Ishikawa (cell line): ENCODE results near the gene GPR161.

Experiments used
- CEBPB ChIP-seq: IDR thresholded peaks from 2 replicates; pipeline ENCODE4 v1.6.1; 2012
- CREB1 ChIP-seq: IDR thresholded peaks from 2 replicates; pipeline ENCODE4 v1.6.1; 2012; ENCODE audit warnings: low read depth
- EGR1 ChIP-seq: IDR thresholded peaks from 2 replicates; pipeline ENCODE4 v1.6.1; 2012
- EP300 ChIP-seq: IDR thresholded peaks from 2 replicates; pipeline ENCODE4 v1.6.1; 2012; ENCODE audit warnings: borderline replicate concordance
- FOXM1 ChIP-seq: IDR thresholded peaks from 2 replicates; pipeline ENCODE4 v1.6.1; 2012; ENCODE audit warnings: low read depth, borderline replicate concordance
- NFIC ChIP-seq: IDR thresholded peaks from 2 replicates; pipeline ENCODE4 v1.6.1; 2012
- RAD21 ChIP-seq: IDR thresholded peaks from 2 replicates; pipeline ENCODE4 v1.6.1; 2012; ENCODE audit warnings: low read depth
- TAF1 ChIP-seq: IDR thresholded peaks from 2 replicates; pipeline ENCODE4 v1.6.1; 2012; ENCODE audit warnings: low read depth, mild to moderate bottlenecking
- TCF12 ChIP-seq: IDR thresholded peaks from 2 replicates; pipeline ENCODE4 v1.6.1; 2012; ENCODE audit warnings: low read depth
- TEAD4 ChIP-seq: IDR thresholded peaks from 2 replicates; pipeline ENCODE4 v1.6.1; 2012
- YY1 ChIP-seq: IDR thresholded peaks from 2 replicates; pipeline ENCODE4 v1.6.1; 2012; ENCODE audit warnings: low read depth
- ZBTB7A ChIP-seq: IDR thresholded peaks from 2 replicates; pipeline ENCODE4 v1.6.1; 2012; ENCODE audit warnings: low read depth
- TF ChIP-seq, protein P1 (sequence below): IDR thresholded peaks from 2 replicates; pipeline ENCODE4 v1.6.1; 2012; ENCODE audit warnings: low read depth, mild to moderate bottlenecking
- TF ChIP-seq, protein P2 (sequence below): IDR thresholded peaks from 2 replicates; pipeline ENCODE4 v1.6.1; 2012
- TF ChIP-seq, protein P3 (sequence below): IDR thresholded peaks from 2 replicates; pipeline ENCODE4 v1.6.1; 2012

GPR161 gene

GRCh38 chr1:168172250-168172915 is 35.7 kb upstream of the GPR161 start:
- TF ChIP-seq FOXM1 (no peak), TCF12 (no peak), YY1 (no peak), EGR1 (no peak), ZBTB7A (no peak), CEBPB (no peak), NFIC (no peak), TAF1 (no peak), TEAD4 (no peak), CREB1 (no peak), RAD21 (no peak), EP300 (no peak)
- TF ChIP-seq, protein P1, sequence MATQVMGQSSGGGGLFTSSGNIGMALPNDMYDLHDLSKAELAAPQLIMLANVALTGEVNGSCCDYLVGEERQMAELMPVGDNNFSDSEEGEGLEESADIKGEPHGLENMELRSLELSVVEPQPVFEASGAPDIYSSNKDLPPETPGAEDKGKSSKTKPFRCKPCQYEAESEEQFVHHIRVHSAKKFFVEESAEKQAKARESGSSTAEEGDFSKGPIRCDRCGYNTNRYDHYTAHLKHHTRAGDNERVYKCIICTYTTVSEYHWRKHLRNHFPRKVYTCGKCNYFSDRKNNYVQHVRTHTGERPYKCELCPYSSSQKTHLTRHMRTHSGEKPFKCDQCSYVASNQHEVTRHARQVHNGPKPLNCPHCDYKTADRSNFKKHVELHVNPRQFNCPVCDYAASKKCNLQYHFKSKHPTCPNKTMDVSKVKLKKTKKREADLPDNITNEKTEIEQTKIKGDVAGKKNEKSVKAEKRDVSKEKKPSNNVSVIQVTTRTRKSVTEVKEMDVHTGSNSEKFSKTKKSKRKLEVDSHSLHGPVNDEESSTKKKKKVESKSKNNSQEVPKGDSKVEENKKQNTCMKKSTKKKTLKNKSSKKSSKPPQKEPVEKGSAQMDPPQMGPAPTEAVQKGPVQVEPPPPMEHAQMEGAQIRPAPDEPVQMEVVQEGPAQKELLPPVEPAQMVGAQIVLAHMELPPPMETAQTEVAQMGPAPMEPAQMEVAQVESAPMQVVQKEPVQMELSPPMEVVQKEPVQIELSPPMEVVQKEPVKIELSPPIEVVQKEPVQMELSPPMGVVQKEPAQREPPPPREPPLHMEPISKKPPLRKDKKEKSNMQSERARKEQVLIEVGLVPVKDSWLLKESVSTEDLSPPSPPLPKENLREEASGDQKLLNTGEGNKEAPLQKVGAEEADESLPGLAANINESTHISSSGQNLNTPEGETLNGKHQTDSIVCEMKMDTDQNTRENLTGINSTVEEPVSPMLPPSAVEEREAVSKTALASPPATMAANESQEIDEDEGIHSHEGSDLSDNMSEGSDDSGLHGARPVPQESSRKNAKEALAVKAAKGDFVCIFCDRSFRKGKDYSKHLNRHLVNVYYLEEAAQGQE, result no peak
- TF ChIP-seq, protein P2, sequence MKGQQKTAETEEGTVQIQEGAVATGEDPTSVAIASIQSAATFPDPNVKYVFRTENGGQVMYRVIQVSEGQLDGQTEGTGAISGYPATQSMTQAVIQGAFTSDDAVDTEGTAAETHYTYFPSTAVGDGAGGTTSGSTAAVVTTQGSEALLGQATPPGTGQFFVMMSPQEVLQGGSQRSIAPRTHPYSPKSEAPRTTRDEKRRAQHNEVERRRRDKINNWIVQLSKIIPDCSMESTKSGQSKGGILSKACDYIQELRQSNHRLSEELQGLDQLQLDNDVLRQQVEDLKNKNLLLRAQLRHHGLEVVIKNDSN, result no peak
- TF ChIP-seq, protein P3, sequence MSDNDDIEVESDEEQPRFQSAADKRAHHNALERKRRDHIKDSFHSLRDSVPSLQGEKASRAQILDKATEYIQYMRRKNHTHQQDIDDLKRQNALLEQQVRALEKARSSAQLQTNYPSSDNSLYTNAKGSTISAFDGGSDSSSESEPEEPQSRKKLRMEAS, result no peak

DNA sequence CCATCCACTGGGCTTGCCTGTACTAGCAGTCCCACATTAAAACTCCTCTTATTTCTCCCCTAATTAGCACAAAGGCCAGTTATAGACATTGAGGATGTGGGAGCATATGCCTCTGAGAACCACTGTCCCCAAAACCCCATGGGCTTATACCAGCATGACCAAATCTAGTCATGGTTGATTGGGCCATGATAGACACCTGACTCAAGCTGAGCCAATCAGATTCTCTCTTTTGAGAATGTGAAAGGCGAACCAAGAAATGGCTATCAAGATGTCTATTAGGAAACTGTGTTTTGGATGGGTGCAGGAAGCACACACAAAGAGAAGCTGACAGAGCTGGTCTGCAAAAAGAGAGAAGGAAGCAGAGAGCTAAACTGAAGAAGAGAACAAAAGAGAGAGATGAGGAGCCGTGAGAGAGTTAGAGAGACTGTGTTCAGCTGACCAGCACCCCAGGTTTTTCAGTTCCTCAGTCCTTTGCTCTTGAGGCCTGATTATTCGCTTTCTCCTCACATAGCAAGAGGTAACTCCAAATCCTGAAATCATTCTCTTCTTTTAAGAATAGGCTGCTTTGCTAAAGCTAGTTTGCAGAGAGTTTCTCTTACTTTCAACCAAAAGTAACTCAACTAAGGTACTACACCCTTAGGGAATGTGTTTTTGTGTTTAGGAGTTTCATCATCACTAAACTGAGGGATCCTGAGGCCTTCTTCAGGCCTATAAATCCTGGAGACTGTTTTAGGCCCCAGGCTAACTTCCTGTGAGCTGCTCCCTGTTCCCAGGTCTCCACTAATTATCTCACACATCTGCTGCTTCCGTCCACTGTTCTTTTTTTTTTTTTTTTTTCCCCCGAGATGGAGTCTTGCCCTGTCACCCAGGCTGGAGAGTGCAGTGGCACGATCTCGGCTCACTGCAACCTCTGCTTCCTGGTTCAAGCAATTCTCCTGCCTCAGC is 34.1 kb upstream of the GPR161 start:
- TF ChIP-seq CREB1 (no peak), EP300 (no peak), EGR1 (no peak), TAF1 (no peak), TCF12 (no peak), FOXM1 (no peak), RAD21 (no peak), TEAD4 (no peak), YY1 (no peak), NFIC (no peak), ZBTB7A (no peak), CEBPB (no peak)
- TF ChIP-seq, protein P1, result no peak
- TF ChIP-seq, protein P2, result no peak
- TF ChIP-seq, protein P3, result no peak

DNA sequence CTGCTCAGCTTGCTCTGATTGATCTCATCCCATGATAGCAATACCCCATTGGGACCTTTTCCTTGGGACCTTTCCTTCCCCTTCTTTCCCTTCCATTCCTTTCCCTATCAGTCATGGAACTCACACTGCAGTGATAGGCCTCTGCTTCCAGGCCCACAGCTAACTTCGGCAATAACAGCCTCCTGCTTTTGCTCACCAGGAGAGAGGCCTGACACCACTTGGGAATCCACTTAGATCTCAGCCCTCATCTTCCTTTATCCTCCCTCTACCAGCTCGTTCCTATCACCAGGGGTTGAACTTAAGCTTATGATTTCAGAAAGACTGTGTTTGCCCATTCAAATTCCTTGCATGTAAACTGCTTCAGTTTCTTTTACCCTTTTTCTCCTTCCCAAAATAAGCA is 31.1 kb upstream of the GPR161 start:
- TF ChIP-seq ZBTB7A (no peak), EP300 (no peak), EGR1 (no peak), CEBPB (no peak), YY1 (no peak), TAF1 (no peak), NFIC (no peak), RAD21 (no peak), FOXM1 (no peak), CREB1 (no peak), TCF12 (no peak), TEAD4 (no peak)
- TF ChIP-seq, protein P2, result no peak
- TF ChIP-seq, protein P3, result no peak
- TF ChIP-seq, protein P1, result no peak
